ENCODE measurements around the gene PLEKHH1. TPM values are rescaled to one million over a fixed set of nuclear protein-coding genes. Genes with fewer than 3 reads are reported as not detected.

Gene PLEKHH1
- total RNA-seq, 4 donors from 2014 or later = 0.75 to 3.4 (median 2.5) TPM

- peaks cover 12 to 14% of the 10 kb centered on the region in 2 donors for H3K4me1 ChIP-seq
Measured at GRCh38 chr14:67491285-67491684, 41.8 kb upstream of the PLEKHH1 start.

GRCh38 chr14:67491741-67492507 is 41.2 kb upstream of the PLEKHH1 start:
- no peak for TF ChIP-seq CTCF (IDR thresholded peaks at IDR 0.05 in 4 of 5, conservative IDR thresholded peaks at IDR 0.05 in 1 of 5)
- TF ChIP-seq POLR2A (IDR thresholded peaks at IDR 0.05) = no peak
- in situ Hi-C loops (cut with MboI; ENCODE audit: low sequenced_read_pairs in 4 of 4) (no loop called here), intact Hi-C loops (cut with DNase I; ENCODE audit: low total_unique reads) (no loop called here)
- ATAC-seq = no peak
- no peak for DNase-seq
- no peak overlapping the region for H3K27ac ChIP-seq
- no peaks in the 10 kb centered on the region for H3K36me3 ChIP-seq
- H3K9me3 ChIP-seq = peaks cover 0 to 4% (median 0%) of the 10 kb centered on the region in 3 donors
- no peak overlapping the region for H3K4me3 ChIP-seq
- peaks cover 11% of the 10 kb centered on the region in 2 donors for H3K4me1 ChIP-seq
- H3K27me3 ChIP-seq = no peaks in the 10 kb centered on the region

More at GRCh38 chr14:67491285-67491684, 41.8 kb upstream of the PLEKHH1 start:
- no peak for TF ChIP-seq CTCF (IDR thresholded peaks at IDR 0.05 in 4 of 5, conservative IDR thresholded peaks at IDR 0.05 in 1 of 5)
- TF ChIP-seq POLR2A (IDR thresholded peaks at IDR 0.05) = no peak
- no peaks in the 10 kb centered on the region for H3K36me3 ChIP-seq
- intact Hi-C loops (cut with DNase I; ENCODE audit: low total_unique reads) = no loop called here
- ATAC-seq (no peak), DNase-seq (no peak)
- no peak overlapping the region for H3K27ac ChIP-seq
- no peaks in the 10 kb centered on the region for H3K27me3 ChIP-seq
- in situ Hi-C loops (cut with MboI; ENCODE audit: low sequenced_read_pairs in 4 of 4) = no loop called here
- H3K9me3 ChIP-seq = peaks cover 0 to 4% (median 0%) of the 10 kb centered on the region in 3 donors
- no peak overlapping the region for H3K4me3 ChIP-seq

DNA sequence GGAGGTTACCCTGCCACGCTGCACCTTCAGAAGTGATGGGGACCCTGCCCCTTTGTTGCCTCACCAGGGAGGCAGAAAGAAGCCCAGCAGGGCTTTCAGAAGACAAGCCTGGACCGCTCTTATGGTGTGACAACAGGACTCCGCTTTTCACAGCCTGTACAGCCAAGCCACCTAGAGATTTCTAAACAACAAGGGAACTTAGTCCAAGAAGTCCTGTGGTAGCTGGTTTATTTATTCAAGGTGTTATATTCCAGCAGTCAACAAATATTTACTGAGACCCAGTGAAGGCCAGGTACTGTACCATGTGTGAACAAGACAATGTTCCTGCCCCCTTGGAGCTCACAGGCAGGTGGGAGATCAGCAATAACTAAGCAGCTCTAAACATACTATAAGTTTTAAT is 40.6 kb upstream of the PLEKHH1 start:
- no peak overlapping the region for H3K4me3 ChIP-seq
- in situ Hi-C loops (cut with MboI; ENCODE audit: low sequenced_read_pairs in 4 of 4) = no loop called here
- TF ChIP-seq CTCF (IDR thresholded peaks at IDR 0.05 in 4 of 5, conservative IDR thresholded peaks at IDR 0.05 in 1 of 5) (no peak), POLR2A (IDR thresholded peaks at IDR 0.05) (no peak)
- intact Hi-C loops (cut with DNase I; ENCODE audit: low total_unique reads) = no loop called here
- no peaks in the 10 kb centered on the region for H3K36me3 ChIP-seq
- peaks cover 0 to 4% (median 0%) of the 10 kb centered on the region in 3 donors for H3K9me3 ChIP-seq
- DNase-seq (no peak), ATAC-seq (no peak)
- H3K27me3 ChIP-seq = no peaks in the 10 kb centered on the region
- no peak overlapping the region for H3K27ac ChIP-seq
- H3K4me1 ChIP-seq = peaks cover 5% of the 10 kb centered on the region in 2 donors

GRCh38 chr14:67493092-67493717 is 39.9 kb upstream of the PLEKHH1 start:
- ATAC-seq = no peak
- in situ Hi-C loops (cut with MboI; ENCODE audit: low sequenced_read_pairs in 4 of 4) (no loop called here), intact Hi-C loops (cut with DNase I; ENCODE audit: low total_unique reads) (no loop called here)
- Histone ChIP-seq H3K36me3 (no peaks in the 10 kb centered on the region), H3K4me3 (no peak overlapping the region), H3K4me1 (no peaks in the 10 kb centered on the region), H3K27ac (no peak overlapping the region), H3K9me3 (peaks cover 0 to 4% (median 0%) of the 10 kb centered on the region in 3 donors), H3K27me3 (no peaks in the 10 kb centered on the region)
- DNase-seq = no peak
- TF ChIP-seq POLR2A (IDR thresholded peaks at IDR 0.05) (no peak), CTCF (IDR thresholded peaks at IDR 0.05 in 4 of 5, conservative IDR thresholded peaks at IDR 0.05 in 1 of 5) (no peak)
